Neural progenitor cell (in vitro differentiated cells): ENCODE measurements around the gene PARN. TPM values are rescaled to one million over a fixed set of nuclear protein-coding genes. Genes with fewer than 3 reads are reported as not detected.
"Not testable (repeated sequence)": the region's sequence is repeated elsewhere in the genome, so short reads cannot be mapped to it uniquely, and the experiment has no call there.

Experiments
- DNase-seq: peaks from one replicate; pipeline ENCODE4 v3.0.0-alpha.2; 2016; ENCODE audit warnings: low spot score
- H2AFZ ChIP-seq: fragments of 200-600 bp; sonication (generic); replicated peaks from 2 replicates; pipeline ENCODE4 v1.6.1; 2016; ENCODE audit warnings: antibody characterized with exemption
- H3F3A ChIP-seq: fragments of 200-600 bp; sonication (generic); 2 replicates; pipeline ENCODE4 v1.6.1; 2016; ENCODE audit warnings: antibody characterized with exemption, low read depth
- H3K27ac ChIP-seq: fragments of 200-600 bp; sonication (generic); 2 replicates; pipeline ENCODE4 v1.5.1; 2016; ENCODE audit warnings: mild to moderate bottlenecking
- H3K27me3 ChIP-seq: fragments of 200-600 bp; sonication (generic); 2 replicates; pipeline ENCODE4 v1.6.1; 2016; ENCODE audit warnings: mild to moderate bottlenecking, moderate library complexity
- H3K36me3 ChIP-seq: fragments of 200-600 bp; sonication (generic); 2 replicates; pipeline ENCODE4 v1.5.1; 2016
- H3K4me1 ChIP-seq: fragments of 200-600 bp; sonication (generic); 2 replicates; pipeline ENCODE4 v1.6.1; 2016; ENCODE audit warnings: mixed run types
- H3K4me2 ChIP-seq: fragments of 200-600 bp; sonication (generic); 2 replicates; pipeline ENCODE4 v1.6.1; 2016
- H3K4me3 ChIP-seq: fragments of 200-600 bp; sonication (generic); 2 replicates; pipeline ENCODE4 v1.5.1; 2016
- H3K79me2 ChIP-seq: fragments of 200-600 bp; sonication (generic); 2 replicates; pipeline ENCODE4 v1.6.1; 2016; ENCODE audit warnings: low read depth
- H3K9ac ChIP-seq: fragments of 200-600 bp; sonication (generic); 2 replicates; pipeline ENCODE4 v1.6.1; 2016
- H3K9me3 ChIP-seq: fragments of 200-600 bp; sonication (generic); 2 replicates; pipeline ENCODE4 v1.5.1; 2016; ENCODE audit warnings: low read depth
- H4K20me1 ChIP-seq: fragments of 200-600 bp; sonication (generic); 2 replicates; pipeline ENCODE4 v1.6.1; 2016; ENCODE audit warnings: low read depth
- H3K27ac Mint-ChIP-seq: 3 replicates; pipeline ENCODE4 v1.8.0; 2021; ENCODE audit warnings: mixed read lengths
- H3K27me3 Mint-ChIP-seq: 2 replicates; pipeline ENCODE4 v1.8.0; 2022; ENCODE audit warnings: low read depth, mild to moderate bottlenecking, inconsistent platforms, moderate library complexity, mixed read lengths; ENCODE audit not compliant: insufficient read depth
- H3K36me3 Mint-ChIP-seq: 3 replicates; pipeline ENCODE4 v1.8.0; 2021; ENCODE audit warnings: mixed read lengths
- H3K4me1 Mint-ChIP-seq: 3 replicates; pipeline ENCODE4 v1.8.0; 2021; ENCODE audit warnings: mixed read lengths
- H3K4me3 Mint-ChIP-seq: 3 replicates; pipeline ENCODE4 v1.8.0; 2021; ENCODE audit warnings: mild to moderate bottlenecking, moderate library complexity, mixed read lengths
- H3K9me3 Mint-ChIP-seq: 3 replicates; pipeline ENCODE4 v1.8.0; 2020; ENCODE audit warnings: mixed read lengths
- EZH2 ChIP-seq: fragments of 200-600 bp; sonication (generic); IDR thresholded peaks from 2 replicates; pipeline ENCODE4 v1.6.1; 2017; ENCODE audit warnings: antibody characterized with exemption, mild to moderate bottlenecking, moderate library complexity
- EZH2phosphoT487 ChIP-seq: fragments of 200-600 bp; sonication (generic); IDR thresholded peaks from 2 replicates; pipeline ENCODE4 v1.6.1; 2017; ENCODE audit warnings: antibody characterized with exemption
- total RNA-seq: library from RNA; depleted of rRNA; stranded (reverse); fragments of >200 nt; gene quantifications from 2 replicates; pipeline ENCODE4 v1.2.3, GENCODE V29; 2015; ENCODE audit warnings: low replicate concordance
- TF ChIP-seq, protein P1 (sequence below): fragments of 200-600 bp; sonication (generic); IDR thresholded peaks from 2 replicates; pipeline ENCODE4 v1.5.1; 2017; ENCODE audit warnings: antibody characterized with exemption, mild to moderate bottlenecking

Gene PARN
- total RNA-seq, 1 donor from 2014 or later = 53.5 TPM

DNA sequence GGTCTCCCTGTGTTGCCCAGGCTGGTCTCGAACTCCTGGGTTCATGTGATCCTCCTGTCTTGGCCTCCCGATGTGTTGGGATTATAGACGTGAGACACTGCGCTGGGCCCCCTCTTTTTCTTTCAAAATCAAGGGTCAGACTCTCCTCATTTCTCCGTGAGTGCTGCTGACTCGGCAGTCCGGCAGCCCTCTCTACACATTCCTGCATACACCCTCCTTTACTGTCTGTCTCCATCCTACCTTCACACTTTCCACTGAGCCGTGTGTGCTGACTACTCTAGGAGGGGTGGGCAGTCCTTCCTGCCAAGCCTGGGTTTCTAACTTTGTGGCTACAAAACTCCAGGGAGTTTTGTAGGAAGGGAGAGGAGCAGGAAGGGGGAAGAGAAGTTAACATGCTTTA lies 195.2 kb downstream of the PARN start:
- no peak overlapping the region for H3K4me3 ChIP-seq
- Mint-ChIP-seq H3K36me3 (peaks cover 12% of the 10 kb centered on the region), H3K4me3 (no peak overlapping the region), H3K9me3 (no peaks in the 10 kb centered on the region), H3K27ac (peak overlapping the region; percentile 58), H3K4me1 (peaks cover 22% of the 10 kb centered on the region), H3K27me3 (no peaks in the 10 kb centered on the region)
- no peaks in the 10 kb centered on the region for H3K4me1 ChIP-seq
- no peaks in the 10 kb centered on the region for H3K9me3 ChIP-seq
- no peak overlapping the region for H2AFZ ChIP-seq
- no peaks in the 10 kb centered on the region for H4K20me1 ChIP-seq
- no peaks in the 10 kb centered on the region for H3F3A ChIP-seq
- no peaks in the 10 kb centered on the region for H3K36me3 ChIP-seq
- H3K27me3 ChIP-seq = no peaks in the 10 kb centered on the region
- H3K4me2 ChIP-seq = no peak overlapping the region
- TF ChIP-seq EZH2phosphoT487 (no peak), EZH2 (no peak)
- TF ChIP-seq, protein P1, sequence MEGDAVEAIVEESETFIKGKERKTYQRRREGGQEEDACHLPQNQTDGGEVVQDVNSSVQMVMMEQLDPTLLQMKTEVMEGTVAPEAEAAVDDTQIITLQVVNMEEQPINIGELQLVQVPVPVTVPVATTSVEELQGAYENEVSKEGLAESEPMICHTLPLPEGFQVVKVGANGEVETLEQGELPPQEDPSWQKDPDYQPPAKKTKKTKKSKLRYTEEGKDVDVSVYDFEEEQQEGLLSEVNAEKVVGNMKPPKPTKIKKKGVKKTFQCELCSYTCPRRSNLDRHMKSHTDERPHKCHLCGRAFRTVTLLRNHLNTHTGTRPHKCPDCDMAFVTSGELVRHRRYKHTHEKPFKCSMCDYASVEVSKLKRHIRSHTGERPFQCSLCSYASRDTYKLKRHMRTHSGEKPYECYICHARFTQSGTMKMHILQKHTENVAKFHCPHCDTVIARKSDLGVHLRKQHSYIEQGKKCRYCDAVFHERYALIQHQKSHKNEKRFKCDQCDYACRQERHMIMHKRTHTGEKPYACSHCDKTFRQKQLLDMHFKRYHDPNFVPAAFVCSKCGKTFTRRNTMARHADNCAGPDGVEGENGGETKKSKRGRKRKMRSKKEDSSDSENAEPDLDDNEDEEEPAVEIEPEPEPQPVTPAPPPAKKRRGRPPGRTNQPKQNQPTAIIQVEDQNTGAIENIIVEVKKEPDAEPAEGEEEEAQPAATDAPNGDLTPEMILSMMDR = no peak
- H3K27ac ChIP-seq = no peak overlapping the region
- no peak for DNase-seq
- H3K9ac ChIP-seq = no peak overlapping the region
- no peaks in the 10 kb centered on the region for H3K79me2 ChIP-seq

DNA sequence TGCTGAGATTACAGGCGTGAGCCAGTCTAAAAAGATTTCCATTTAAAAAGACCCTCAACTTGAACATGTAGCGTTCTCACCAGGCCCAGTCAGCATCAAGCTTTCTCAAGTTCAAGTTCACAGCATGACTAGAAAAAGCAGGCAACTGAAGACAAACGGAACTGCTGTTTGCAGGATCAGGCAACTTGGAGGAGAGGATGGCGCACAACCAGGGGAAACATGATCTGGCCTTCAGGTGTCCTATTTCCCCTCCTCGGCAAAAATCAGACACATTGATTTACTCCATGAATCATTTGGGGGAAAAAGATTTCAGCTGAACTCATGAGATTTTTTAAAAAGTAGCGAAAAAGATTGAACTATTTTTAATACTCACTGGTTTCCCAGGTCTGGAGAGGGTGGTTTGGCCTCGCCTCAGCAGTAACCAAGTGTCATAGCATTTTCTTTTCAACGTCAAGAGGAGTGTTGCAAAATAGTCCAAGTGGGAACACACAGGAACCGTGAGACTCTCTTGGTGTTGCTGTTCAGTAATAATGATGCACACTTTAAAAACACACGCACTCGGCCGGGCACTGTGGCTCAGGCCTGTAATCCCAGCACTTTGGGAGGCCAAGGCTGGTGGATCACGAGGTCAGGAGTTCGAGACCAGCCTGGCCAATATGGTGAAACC lies 201.0 kb downstream of the PARN start:
- H3K27me3 Mint-ChIP-seq, DNase-seq, H3K4me1 ChIP-seq: not testable (repeated sequence)

GRCh38 chr16:14428043-14428442 lies 202.0 kb downstream of the PARN start:
- Histone ChIP-seq H3F3A (no peaks in the 10 kb centered on the region), H3K9me3 (no peaks in the 10 kb centered on the region), H3K79me2 (no peaks in the 10 kb centered on the region), H3K4me3 (no peak overlapping the region), H3K27me3 (no peaks in the 10 kb centered on the region), H3K9ac (no peak overlapping the region), H3K27ac (no peak overlapping the region), H3K36me3 (no peaks in the 10 kb centered on the region), H3K4me1 (no peaks in the 10 kb centered on the region), H2AFZ (no peak overlapping the region), H3K4me2 (no peak overlapping the region), H4K20me1 (no peaks in the 10 kb centered on the region)
- no peak for DNase-seq
- Mint-ChIP-seq H3K9me3 (no peaks in the 10 kb centered on the region), H3K27me3 (peaks cover 4% of the 10 kb centered on the region), H3K4me1 (no peaks in the 10 kb centered on the region), H3K4me3 (no peak overlapping the region), H3K27ac (no peak overlapping the region), H3K36me3 (peaks cover 10% of the 10 kb centered on the region)
- TF ChIP-seq, protein P1 = no peak
- TF ChIP-seq EZH2phosphoT487 (no peak), EZH2 (no peak)

More for the DNA sequence above, 201.0 kb downstream of the PARN start:
- not testable (repeated sequence) for H3K4me2 ChIP-seq, H3K36me3 ChIP-seq, H3K27ac Mint-ChIP-seq, H3K27me3 ChIP-seq, H2AFZ ChIP-seq, H3F3A ChIP-seq, H3K4me3 ChIP-seq, H3K9me3 Mint-ChIP-seq, H3K4me3 Mint-ChIP-seq, H3K9me3 ChIP-seq, H4K20me1 ChIP-seq, H3K27ac ChIP-seq, H3K9ac ChIP-seq, H3K79me2 ChIP-seq, H3K4me1 Mint-ChIP-seq
- peaks cover 14% of the 10 kb centered on the region for H3K36me3 Mint-ChIP-seq

- Histone ChIP-seq H3K4me2 (no peak overlapping the region), H3K4me1 (no peaks in the 10 kb centered on the region), H3F3A (no peaks in the 10 kb centered on the region), H3K4me3 (no peak overlapping the region), H2AFZ (no peak overlapping the region), H3K9me3 (no peaks in the 10 kb centered on the region), H3K9ac (no peak overlapping the region), H4K20me1 (no peaks in the 10 kb centered on the region), H3K27me3 (no peaks in the 10 kb centered on the region), H3K36me3 (no peaks in the 10 kb centered on the region), H3K27ac (no peak overlapping the region), H3K79me2 (no peaks in the 10 kb centered on the region)
- Mint-ChIP-seq H3K27me3 (peaks cover 4% of the 10 kb centered on the region), H3K9me3 (no peaks in the 10 kb centered on the region), H3K36me3 (peaks cover 9% of the 10 kb centered on the region), H3K4me3 (no peak overlapping the region), H3K27ac (no peak overlapping the region), H3K4me1 (no peaks in the 10 kb centered on the region)
- no peak for TF ChIP-seq EZH2phosphoT487
- TF ChIP-seq, protein P1 = no peak
- DNase-seq = no peak
These were observed 202.6 kb downstream of the PARN start for GRCh38 chr16:14427371-14427948.
